ENCODE data around the gene DUSP9. TPM values are rescaled to one million over a fixed set of nuclear protein-coding genes. Genes with fewer than 3 reads are reported as not detected.
A peak's percentile ranks its signal among the peaks of the same experiment; 100 is the strongest.

The DUSP9 gene, protein sequence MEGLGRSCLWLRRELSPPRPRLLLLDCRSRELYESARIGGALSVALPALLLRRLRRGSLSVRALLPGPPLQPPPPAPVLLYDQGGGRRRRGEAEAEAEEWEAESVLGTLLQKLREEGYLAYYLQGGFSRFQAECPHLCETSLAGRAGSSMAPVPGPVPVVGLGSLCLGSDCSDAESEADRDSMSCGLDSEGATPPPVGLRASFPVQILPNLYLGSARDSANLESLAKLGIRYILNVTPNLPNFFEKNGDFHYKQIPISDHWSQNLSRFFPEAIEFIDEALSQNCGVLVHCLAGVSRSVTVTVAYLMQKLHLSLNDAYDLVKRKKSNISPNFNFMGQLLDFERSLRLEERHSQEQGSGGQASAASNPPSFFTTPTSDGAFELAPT
- total RNA-seq: 3.1 and 5.9 TPM in 2 replicates

GRCh38 chrX:153646620-153647373 is at the start of gene DUSP9:
TSS of gene DUSP9 (plus strand) at chrX:153647203. CDS start at chrX:153647954, 751 bp downstream.
- TF ChIP-seq CTCF (conservative IDR thresholded peaks at IDR 0.05; ENCODE audit: low read depth, low read length): no peak
- H3K4me3 ChIP-seq (ENCODE audit: low read depth, low read length): peak within 1 kb of the TSS; percentile 6
- no peak for DNase-seq (ENCODE audit: low read depth)

GRCh38 chrX:153598541-153599191 is 48.3 kb upstream of the DUSP9 start, which contains the start of gene CCNQ:
TSS of gene CCNQ (minus strand) at chrX:153599139. CDS start at chrX:153599073, 66 bp downstream.
- TF ChIP-seq CTCF (conservative IDR thresholded peaks at IDR 0.05; ENCODE audit: low read depth, low read length): no peak
- no peak for DNase-seq (ENCODE audit: low read depth)
- peak within 1 kb of the TSS; percentile 70 for H3K4me3 ChIP-seq (ENCODE audit: low read depth, low read length)

- no peak for DNase-seq (ENCODE audit: low read depth)
- peak overlapping the region; percentile 70 for H3K4me3 ChIP-seq (ENCODE audit: low read depth, low read length)
- TF ChIP-seq CTCF (conservative IDR thresholded peaks at IDR 0.05; ENCODE audit: low read depth, low read length): no peak
Observed at GRCh38 chrX:153599192-153600031, 47.6 kb upstream of the DUSP9 start.

DNA sequence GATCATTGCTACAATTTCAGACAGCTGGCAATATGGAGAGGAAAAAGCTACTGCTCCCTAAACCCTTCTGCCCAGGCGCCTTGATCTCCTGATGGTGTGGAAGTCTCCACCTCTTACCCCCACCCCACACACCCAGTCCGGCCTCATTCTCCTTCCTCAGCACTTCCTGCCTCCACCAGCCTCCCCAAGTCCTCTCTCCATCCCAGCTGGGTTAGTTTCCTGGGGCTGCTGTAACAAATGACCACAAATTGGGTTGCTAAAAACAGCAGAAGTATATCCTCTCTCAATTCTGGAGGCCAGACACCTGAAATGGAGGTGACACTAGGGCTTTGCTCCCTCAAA is 47.0 kb upstream of the DUSP9 start:
- no peak for TF ChIP-seq CTCF (conservative IDR thresholded peaks at IDR 0.05; ENCODE audit: low read depth, low read length)
- DNase-seq (ENCODE audit: low read depth): no peak

DNA sequence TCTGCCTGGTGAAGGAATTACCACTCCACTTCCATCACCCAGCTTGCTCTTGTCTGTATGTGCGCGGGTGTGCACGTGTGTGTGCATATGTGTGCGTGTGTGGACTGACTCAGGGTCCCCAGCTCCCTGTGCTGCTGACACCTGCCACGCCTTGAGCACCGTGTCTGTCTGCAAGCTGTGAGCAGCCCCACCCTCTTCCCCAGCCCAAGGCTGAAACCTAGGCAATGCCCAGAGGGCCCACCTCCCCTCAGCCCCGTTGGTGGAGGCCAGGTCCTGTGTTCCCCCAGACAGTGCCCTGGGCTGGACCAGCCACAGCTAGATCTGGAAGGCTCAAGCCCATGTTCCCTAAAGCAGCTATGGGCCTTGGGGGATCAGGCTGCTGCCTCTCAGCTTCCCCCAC is 46.1 kb upstream of the DUSP9 start:
- no peak overlapping the region for H3K4me3 ChIP-seq (ENCODE audit: low read depth, low read length)
- TF ChIP-seq CTCF (conservative IDR thresholded peaks at IDR 0.05; ENCODE audit: low read depth, low read length): no peak
- no peak for DNase-seq (ENCODE audit: low read depth)

More for the DNA sequence above, 47.0 kb upstream of the DUSP9 start:
- peak overlapping the region; percentile 70 for H3K4me3 ChIP-seq (ENCODE audit: low read depth, low read length)

DNA sequence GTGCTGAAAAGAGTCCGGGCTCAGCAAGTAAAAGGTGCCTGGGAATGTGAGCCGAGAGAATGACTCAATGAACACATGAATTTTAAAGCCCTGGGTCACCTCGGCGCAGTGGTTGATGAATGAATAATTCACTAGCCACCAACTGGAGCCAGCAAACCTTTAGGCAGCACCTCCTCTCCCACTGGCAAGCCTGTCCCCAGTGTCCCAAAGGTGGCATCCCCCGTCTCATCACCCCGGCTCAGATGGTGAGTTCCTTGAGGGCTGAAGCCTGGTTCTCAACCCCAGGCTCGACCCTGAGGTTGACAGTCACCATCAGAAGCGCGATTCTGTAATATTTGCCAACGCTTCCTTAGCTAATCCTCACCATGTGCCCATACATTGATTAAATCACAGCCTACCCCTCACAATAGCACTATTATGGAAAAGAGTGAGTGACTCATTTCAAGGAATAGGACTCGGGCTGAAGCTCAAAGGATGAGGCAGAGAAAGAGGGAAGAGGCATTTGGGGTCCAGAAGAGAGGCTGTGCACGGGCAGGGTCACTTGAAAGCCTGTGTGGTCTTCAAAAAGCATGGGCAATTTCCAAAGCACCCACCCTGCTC is 45.4 kb upstream of the DUSP9 start:
- TF ChIP-seq CTCF (conservative IDR thresholded peaks at IDR 0.05; ENCODE audit: low read depth, low read length): no peak
- H3K4me3 ChIP-seq (ENCODE audit: low read depth, low read length): no peak overlapping the region
- DNase-seq (ENCODE audit: low read depth): no peak
